IPS-NIHi7 (cell line): ENCODE measurements around the gene IMPDH1.
"Not testable (repeated sequence)": the region's sequence is repeated elsewhere in the genome, so short reads cannot be mapped to it uniquely, and the experiment has no call there.

ENCODE experiments used
- DNase-seq: peaks from one replicate; pipeline ENCODE4 v3.0.0; 2012; ENCODE audit warnings: mixed read lengths; ENCODE audit errors: extremely low spot score

The IMPDH1 gene

DNA sequence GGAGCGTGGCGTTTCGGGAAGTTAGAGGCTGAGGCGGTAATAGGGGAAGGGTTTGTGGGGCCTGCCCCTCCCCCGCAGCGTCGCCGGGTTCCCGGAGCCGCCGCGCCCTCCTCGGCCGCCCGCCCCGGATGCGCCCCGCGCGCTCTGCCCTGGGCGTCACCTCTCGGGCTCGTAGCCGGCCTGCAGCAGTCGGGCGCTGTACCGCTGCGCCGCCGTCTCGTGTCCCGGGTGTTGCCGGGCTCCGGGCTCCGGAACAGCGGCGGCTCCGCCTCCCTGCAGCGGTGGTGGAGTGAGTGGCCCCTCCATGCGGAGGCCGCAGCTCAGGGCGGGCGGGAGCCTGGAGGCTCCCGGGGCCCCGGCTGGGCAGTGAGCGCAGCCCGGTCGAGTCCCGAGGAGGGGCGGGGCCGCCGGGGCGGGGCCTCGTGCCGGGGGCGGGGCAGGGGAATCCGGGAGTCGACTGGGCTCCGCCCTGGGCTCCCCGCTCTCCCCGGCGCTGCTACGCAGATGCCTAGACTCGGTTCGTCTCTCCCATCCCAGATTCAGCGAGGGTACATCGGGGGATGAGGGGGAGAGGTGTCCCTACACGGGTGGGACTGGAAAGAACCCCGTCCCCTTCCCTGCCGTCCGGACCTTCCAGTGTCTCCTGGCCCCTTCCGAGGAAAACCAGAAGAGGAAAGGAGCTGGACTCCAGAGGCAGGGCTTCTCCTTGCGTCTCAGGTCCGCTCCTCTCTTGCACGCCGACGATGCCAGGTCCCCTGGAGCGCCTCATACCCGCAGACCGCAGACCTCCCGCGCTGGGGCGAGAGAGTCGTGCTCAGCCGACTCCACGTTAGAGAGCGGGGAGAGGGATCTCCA, at the start of gene IMPDH1:
Gene IMPDH1, minus strand, starts transcription at position 387 of the 855 bp plus-strand sequence. Its CDS starts 81 bp downstream, at position 306.
- DNase-seq: peak; percentile 98

DNA sequence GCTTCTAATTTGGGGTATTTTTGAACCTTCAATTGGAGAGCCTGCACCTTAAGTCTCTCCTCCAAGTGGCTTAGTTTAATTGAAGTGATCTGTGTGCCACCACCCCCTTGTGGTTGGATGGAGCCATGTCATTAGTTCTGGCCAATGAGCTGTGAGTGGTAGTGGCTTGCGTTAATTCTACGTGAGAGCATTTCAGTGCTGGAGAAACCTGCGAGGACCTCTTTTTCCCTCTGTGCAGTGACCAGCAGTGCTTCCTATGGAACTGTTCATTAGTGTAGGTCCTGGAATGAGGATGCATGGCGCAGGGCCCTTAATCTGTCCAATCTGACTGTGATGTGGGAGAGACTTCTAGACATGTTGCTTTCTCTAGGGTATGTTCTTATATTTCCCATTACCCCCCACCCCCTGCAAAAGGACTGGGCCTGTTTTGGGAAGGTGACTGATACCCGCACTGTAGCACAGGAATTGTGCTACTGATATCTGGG, 49.7 kb upstream of the IMPDH1 start:
- peak; percentile 66 for DNase-seq

DNA sequence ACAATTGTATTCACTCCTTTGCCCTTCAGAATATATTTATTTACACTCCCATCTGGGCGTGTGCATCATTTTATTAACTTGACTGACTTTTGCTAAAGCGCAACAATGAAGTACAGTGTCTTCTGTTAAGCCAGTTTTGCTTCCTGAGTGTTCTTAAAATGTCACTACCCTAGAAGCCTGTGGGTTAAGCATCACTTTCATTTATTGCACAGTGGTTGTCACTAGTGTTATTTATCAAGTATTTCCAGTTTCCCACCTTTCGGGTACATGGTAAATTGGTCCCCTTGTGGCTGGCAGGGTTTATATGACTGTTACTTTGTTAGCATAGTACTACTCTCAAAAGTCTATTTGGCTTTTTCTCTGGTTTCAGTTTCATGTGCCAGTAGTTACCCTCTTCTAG, 49.2 kb upstream of the IMPDH1 start:
- DNase-seq: no peak

DNA sequence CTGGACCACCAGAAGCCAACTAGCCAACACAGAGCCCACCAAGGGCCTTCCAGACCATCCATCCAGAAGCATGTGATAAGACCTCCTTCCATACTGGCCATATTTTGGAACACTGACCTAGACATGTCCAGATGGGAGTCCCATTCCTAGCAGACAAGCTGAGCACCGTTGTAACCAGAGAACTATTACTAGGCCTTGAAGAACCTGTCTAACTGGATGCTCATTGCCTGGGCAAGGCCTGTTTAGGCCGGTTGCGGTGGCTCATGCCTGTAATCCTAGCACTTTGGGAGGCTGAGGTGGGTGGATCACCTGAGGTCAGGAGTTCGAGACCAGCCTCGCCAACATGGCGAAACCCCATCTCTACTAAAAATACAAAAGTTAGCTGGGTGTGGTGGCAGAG, 47.6 kb upstream of the IMPDH1 start:
- not testable (repeated sequence) for DNase-seq

DNA sequence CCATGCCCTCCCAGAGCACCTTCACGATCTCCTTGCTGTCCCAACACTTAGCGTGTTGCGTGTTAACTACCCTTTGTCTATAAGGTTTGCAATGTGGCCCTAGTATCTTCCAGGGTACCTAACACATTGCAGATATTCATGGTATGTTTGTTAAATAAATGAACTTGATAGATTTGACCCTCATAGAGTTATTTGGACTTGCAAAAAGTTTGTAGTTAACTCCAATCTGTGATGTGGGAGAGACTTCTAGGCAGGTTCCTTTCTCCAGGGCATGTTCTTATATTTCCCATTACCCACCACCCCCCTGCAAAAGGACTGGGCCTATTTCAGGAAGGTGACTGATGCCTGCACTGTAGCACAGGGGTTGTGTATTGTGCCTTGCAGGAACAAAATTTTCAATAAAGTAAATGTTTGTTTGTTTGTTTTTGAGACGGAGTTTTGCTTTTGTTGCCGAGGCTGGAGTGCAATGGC, 46.5 kb upstream of the IMPDH1 start:
- no peak for DNase-seq

DNA sequence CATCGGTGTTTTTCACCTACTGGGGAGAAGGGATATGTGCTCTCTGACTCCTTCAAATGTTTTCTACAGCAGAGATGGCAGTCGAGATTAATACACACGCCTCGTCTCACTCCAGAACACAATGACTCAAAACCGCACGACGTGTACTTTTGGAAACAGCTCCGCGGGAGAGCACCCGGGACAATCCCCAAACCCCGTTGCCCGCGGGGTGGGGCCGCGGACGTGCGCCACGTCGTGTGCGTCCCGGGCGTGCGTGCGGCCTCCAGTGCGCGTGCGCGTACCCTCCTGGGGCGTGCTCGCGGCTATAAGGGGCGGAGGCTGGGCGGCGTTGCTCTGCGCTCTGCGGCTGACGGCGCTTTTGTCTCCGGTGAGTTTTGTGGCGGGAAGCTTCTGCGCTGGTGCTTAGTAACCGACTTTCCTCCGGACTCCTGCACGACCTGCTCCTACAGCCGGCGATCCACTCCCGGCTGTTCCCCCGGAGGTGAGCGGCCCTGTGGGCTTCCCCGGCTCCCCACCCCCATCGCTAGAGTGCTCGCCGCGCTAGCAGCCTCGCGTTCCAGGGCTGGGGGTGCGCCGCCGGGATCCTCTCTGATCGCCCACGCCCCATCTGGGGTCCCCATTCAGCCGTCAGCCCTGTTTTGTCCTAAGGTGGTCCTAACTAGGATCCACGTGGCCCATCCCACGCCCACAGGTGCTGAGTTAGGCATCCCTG, 45.9 kb upstream of the IMPDH1 start, which contains the start of gene HILPDA:
Gene HILPDA, plus strand, starts transcription at position 336 of the 712 bp plus-strand sequence. CDS start 1,391 bp downstream, outside the sequence.
- DNase-seq: peak; percentile 88

DNA sequence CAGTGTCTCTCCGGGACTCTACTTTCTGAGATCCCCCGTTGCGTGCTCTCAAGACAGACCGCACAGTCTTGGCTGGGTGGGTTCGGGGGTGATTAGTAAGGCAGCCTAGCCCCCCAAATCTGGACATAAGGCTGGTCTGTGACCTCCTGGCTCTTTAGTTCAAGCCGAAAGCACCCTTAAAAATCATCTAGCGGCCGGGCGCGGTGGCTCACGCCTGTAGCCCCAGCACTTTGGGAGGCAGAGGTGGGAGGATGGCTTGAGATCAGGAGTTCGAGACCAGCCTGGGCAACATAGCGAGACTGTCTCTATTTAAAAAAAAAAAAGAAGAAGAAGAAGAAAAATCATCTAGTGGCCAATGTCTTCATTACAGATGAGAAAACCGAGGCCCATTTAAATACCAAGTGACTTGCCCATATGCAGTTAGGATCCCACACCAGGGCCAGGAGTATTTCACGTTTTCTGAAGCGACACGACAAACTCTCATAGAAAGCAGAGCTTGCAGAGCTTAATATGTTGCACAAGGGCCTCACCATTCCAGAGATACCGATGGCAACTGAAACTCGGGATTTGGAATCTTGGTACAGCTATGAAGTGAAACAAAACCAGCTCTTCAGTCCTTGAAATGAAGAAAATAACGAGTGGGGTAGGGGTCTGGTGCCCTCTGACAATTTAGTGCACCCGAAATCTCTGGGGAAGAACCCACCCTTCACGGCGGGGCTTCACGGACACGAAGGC, 45.2 kb upstream of the IMPDH1 start:
- DNase-seq: no peak

DNA sequence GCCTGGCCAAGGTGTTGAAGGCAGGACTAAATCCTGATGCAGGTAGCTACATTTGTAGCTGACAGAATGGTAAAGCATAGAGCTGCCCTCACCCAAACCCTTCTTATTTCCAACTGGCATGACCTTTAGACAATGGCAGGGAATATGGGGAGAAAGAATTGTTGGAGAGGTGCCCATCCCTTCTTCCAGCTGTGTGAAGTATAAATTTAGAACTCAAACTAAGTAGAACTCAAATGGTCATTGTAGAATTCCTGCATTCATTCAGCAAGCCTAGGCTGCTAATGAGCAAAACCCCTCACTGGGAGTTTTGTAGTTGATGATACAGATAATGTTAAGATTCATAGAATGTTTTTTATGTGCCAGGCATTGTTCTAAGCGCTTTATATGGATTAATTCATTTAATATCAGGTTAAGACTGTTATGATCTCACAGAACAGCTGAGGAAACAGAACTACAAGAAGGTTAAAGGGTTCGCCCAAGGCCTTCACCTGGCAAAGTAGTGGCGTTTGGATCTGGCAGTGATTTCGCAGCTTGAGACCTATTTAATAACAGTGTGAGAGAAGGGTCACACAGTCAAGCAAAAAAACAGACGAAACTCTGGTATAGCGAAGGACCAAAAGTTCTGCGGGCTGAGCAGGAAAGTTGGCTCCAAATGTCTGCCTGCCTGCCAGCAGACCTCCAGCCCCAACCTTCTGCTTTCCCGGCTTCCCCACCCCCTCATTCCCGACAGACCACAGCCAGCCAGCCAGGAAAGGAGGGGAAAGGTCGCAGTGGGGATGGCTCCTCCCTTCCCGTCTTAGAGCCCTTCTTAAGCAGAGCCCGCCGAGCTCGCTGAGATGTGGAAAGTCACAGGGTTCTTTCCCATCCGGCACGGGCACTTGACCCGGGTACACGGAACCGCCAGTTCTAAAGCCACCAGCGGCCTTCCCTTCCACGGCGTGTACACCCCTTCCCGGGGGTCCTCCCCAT, 44.3 kb upstream of the IMPDH1 start:
- peak; percentile 95 for DNase-seq

DNA sequence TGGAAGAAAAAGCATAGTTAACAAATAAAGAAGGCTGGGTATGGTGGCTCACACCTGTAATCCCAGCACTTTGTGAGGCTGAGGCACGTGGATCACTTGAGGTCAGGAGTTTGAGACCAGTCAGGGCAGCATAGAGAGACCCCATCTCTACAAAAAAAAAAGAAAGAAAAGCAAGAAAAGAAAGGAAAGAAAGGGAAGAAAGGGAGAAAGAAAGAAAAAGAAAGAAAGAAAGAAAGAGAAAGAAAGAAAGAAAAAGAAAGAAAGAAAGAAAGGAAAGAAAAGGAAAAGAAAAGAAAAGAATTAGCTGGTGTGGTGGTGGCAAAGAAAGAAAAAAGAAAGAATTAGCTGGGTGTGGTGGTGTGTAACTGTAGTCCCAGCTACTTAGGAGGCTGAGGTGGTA, 42.8 kb upstream of the IMPDH1 start:
- no peak for DNase-seq

DNA sequence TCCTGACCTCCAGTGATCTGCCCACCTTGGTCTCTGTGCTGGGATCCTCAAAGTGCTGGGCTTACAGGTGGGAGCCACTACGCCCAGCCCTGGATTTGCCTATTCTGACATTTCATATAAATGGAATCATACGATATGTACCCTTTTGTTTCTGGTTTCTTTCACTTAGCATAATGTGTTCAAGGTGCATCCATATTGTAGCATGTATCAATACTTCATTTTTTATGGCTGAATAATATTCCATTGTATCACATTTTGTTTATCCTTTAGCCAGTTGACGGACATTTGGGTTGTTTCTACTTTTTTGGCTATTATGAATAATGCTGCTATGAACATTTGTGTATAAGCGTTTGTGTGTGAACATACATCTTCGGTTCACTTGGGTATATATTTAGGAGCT, 41.1 kb upstream of the IMPDH1 start:
- DNase-seq: no peak

DNA sequence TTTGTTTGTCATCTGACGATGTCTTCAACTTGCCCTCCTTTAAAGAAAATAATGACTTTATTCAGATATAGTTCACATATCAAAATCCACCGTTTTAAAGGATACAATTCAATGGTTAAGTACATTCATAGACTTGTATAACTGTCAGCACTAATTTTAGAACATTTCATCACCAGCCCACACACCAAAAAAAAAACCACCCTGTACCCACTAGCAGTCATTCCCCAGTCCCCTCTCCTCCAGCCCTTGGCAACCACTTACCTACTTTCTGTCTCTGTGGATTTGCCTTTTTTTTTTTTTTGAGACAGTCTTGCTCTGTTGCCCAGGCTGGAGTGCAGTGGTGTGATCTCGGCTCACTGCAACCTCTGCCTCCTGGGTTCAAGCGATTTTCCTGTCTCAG, 40.6 kb upstream of the IMPDH1 start:
- no peak for DNase-seq

DNA sequence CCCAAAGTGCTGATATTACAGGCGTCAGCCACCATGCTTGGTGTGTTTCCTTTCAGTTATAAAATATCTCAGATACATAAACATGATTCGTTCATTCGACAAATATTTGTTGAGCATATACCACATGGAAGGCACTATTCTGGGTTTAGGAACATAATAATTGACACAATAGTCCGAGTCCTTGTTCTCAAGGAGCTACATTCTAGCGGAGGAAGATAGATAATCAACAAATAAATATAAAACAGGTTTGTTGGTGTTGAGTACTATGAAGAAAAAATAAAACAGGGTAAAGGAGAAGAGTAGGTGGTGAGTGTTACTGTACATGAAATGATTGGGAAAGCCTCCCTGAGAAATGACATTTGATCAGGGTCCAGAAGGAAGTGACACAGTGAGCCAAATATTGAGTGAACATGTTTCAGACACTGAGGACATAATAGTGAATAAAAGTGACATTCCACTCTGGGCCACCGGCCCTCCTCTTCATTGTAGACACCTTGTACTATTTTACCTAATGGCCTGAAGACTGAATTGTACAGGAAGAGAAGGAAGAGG, 39.0 kb upstream of the IMPDH1 start:
- DNase-seq: no peak

DNA sequence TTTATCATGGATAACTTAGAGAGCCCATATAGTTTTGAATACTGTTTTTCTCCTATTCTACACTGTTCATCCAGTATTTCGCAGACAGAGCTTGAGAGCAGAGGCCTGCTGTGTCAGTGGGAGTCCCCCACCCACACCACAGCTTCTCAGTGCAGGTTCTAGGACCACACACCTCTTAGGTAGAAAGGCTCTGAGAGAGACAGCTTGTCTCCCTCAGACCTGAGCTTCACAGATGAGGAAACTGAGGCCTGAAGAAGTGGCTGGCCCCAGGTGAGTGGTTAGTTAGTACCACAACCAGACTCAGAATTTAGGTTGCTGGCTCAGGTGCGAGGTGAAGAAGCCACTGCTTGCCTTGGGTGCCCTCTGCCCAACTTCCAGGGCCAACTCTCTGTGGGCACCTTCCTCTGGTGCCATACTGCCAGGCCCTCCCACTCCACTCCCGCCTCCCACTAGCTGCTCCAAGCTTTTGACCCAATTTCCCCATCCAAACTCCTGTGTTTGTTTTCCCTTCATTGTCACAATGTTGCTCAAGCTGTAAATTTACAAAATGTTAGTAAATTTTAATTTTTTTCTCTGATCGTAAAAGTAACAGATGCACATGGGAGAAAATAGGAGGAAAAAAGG, 38.3 kb upstream of the IMPDH1 start:
- DNase-seq: no peak

DNA sequence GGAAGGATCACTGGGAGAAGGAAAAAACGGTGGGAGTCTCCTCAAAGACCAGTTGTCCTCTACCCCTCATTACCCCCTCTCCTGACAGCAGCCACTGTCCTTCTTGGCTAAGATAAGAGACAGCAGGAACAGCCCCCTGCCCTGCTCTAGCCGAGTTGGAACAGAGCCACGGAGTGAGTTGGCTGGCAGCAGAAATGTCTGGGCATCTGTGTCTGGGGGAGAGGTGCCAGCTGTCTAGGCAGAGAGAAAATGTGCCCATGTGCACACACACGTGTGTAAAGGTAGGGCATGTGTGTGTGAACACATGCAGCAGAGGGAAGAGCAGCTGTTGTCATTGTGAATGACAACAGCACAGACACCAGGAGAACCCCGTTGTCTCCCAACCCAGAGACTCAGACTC, 36.5 kb upstream of the IMPDH1 start:
- DNase-seq: no peak

DNA sequence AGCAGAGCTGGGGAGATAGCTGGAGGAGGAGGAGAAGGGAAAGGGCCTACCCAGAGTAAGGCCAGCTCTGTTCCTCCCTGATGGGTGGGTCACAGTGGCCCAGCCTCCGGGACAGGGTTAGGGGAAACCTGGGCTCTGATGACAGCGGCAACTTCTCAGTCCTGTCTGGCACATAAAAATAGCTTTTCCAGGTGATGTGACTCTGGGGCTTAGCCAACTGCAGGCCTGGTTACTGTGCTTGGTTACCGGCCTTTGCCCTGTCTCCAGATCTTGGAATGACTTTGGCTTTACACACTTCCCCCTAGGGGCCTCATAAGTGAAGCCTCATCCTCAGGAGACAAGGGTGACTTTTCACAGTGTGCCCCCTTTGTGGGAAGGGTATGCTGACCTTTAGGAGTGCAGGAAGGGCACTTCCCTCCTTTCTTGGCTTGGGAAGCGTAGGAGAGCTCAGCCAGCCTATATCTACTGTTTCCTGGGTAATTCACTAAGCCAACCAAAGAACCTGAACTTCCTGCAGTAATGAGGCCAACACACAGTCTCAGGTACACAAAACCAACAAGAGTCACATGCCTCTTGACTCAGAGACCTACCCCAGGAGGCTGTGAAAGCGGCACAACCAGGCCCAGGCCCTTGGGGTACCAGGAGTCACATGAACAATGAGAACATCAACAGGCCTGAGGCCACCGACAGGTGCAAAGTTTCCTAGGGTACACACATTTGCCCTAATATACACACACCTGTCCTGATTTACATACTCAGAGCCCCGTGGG, 34.2 kb upstream of the IMPDH1 start:
- DNase-seq: no peak

DNA sequence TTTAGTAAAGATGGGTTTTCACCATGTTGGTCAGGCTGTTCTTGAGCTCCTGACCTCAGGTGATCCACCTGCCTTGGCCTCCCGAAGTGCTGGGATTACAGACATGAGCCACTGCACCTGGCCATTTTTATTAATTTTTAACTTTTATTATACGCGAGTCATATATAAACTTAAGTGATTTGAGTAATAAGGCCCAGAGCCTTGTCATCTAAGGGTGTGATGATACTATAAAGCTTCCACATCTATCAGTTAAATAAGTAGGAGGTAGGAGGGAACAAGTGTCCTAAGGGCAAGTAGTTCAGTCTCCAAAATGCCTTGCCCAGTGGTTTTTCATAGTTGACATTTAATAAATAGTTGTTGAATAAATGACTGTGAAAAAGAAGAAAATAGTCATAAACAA, 32.6 kb upstream of the IMPDH1 start:
- no peak for DNase-seq

DNA sequence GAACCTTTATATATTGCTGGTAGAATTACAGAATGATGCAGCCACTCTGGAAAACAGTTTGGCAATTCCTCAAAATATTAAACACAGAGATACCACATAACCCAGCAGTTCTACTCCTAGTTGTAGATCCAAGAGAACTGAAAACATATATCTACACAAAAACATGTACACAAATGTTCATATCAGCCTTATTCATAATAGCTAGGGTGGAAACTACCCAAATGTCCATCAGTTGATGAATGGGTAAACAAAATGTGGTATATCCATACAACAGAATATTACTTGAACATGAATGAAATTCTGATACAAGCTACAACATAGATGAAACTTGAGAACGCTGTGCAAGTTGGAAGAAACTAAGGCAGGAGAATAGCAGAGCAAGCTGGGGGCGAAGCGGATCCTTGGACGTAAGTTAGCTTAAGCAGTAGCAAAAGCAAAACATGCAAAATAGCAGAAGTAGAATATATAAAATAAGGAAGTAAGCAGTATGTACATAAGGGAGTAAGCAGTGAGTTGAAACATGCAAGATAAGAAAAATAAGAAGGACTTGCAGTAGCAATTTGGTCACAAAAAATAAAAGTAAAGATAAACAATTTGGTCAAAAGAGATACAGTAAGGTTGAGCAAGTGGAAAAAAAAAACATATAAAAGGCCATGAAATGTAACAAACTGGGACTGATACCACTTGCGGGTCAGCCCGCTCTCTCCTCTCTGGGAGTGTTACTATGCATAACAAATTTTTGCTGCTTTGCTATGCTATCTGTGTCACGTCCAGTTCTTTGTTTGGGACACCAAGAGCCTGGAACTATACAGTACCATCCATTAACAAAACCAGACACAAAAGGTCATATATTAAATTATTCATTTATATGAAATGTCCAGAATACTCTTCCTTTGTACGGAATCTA, 27.9 kb upstream of the IMPDH1 start:
- no peak for DNase-seq

DNA sequence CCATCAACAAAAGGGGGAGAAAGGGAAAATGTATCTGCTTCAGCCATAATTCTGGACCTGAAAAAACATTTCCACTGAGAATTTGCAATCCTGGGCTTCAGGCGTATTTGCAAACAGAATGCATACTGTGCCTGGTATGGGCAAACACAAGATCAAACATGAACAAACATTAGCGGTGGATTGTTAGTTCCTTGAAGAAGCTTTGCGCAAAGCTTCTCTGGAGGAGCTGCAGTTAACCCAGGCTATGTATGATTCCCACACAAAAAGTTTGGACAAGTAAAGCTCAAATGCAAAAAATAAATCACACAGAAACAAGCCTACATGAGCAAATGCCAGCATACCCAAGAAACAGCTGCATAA, 25.5 kb upstream of the IMPDH1 start:
- DNase-seq: no peak
